Ovary (tissue), 9 donors: ENCODE data around the gene LRRC36. TPM values are rescaled to one million over a fixed set of nuclear protein-coding genes. Genes with fewer than 3 reads are reported as not detected.

Source experiments
- DNase-seq, 5 donors: peaks; one replicate each; pipeline ENCODE4 v3.0.0-alpha.2; 2019 to 2020
- H3K27ac ChIP-seq, 2 donors: fragments of 200-600 bp; one replicate each; pipeline versions ENCODE4 v1.5.1 to v1.8.0; 2019 to 2022
- H3K27me3 ChIP-seq: fragments of 200-600 bp; one replicate; pipeline ENCODE4 v1.8.0; 2022
- H3K36me3 ChIP-seq: fragments of 200-600 bp; sonication (generic); one replicate; pipeline ENCODE4 v1.5.1; 2019
- H3K4me1 ChIP-seq: one replicate; pipeline ENCODE4 v1.8.1; 2013; ENCODE audit warnings: mild to moderate bottlenecking, moderate library complexity; ENCODE audit not compliant: insufficient read depth
- H3K4me3 ChIP-seq: fragments of 200-600 bp; sonication (generic); one replicate; pipeline ENCODE4 v1.5.1; 2017
- H3K9me3 ChIP-seq, 2 donors: fragments of 200-600 bp in 1 of 2; sonication (generic) in 1 of 2; one replicate each; pipeline versions ENCODE4 v1.5.1 to v1.8.1; 2013 to 2019; ENCODE audit warnings: mild to moderate bottlenecking in 1 of 2, moderate library complexity in 1 of 2
- CTCF ChIP-seq, 3 donors: fragments of 450-650 bp in 2 of 3; fragments of 200-600 bp in 1 of 3; IDR thresholded peaks; one replicate each; pipeline versions ENCODE4 v1.5.1 to v1.8.0; 2016 to 2022; ENCODE audit warnings: antibody characterized with exemption in 3 of 3, mild to moderate bottlenecking in 1 of 3
- EP300 ChIP-seq: sonication (generic); formaldehyde crosslinking; IDR thresholded peaks from one replicate; pipeline ENCODE4 v1.6.1; 2017; ENCODE audit warnings: antibody characterized with exemption
- POLR2A ChIP-seq: fragments of 450-650 bp; IDR thresholded peaks from one replicate; pipeline ENCODE4 v1.6.1; 2017; ENCODE audit warnings: antibody characterized with exemption, mild to moderate bottlenecking, moderate library complexity
- WGBS, 3 donors: extraction: QIAGEN DNeasy Blood & Tissue Kit in 1 of 3; methylation state at CpG; one replicate each; pipeline versions ENCODE4 v1.1.5 to v1.1.7; 2013 to 2017; 5-methylcytosine and 5-hydroxymethylcytosine counted together
- intact Hi-C, 4 donors: fragments of 100-400 bp; cut with DNase I; formaldehyde crosslinking; loops; one replicate each; pipeline versions ENCODE4 v1.11.0 to v1.15.1; 2022 to 2023
- polyA plus RNA-seq, 2 donors: library from polyadenylated mRNA; stranded (reverse); fragments of 200-250 nt in 1 of 2; fragments of 350-450 nt in 1 of 2; fragmentation: Illumina TruSeq in 1 of 2; extraction: RNeasy Lipid Tissue Mini Kit (QIAGEN cat#74804) in 1 of 2; gene quantifications; one replicate each; pipeline ENCODE4 v1.2.3, GENCODE V29; 2013 to 2014
- total RNA-seq, 7 donors: library from RNA; depleted of rRNA in 2 of 7; stranded (reverse); fragments of >200 nt in 2 of 7; fragmentation: NEBNext Ultra II Directional in 3 of 7; extraction: Animal tissue kit (Norgen Biotek cat#: 25700) in 3 of 7; gene quantifications; one replicate each; pipeline versions ENCODE4 v1.1.0 to v1.2.4, GENCODE V29; 2016 to 2023
- donor health status: DM: no; HTN: no; CAD: no; lungs with moderate emphysema.
- donor health status: DM: no; HTN: no; CAD: no.
- donor health status: Bipolar disorder and iron deficiency.
- donor health status: DM: yes; HTN: yes; CAD: no.
- donor health status: DM: no; HTN: no; CAD: no.
- donor health status: DM: yes; HTN: yes; CAD: no.

LRRC36 gene
- total and polyA plus RNA-seq, 9 donors = 0.58 to 2.6 (median 0.96) TPM; not detected in 1

- no peaks in the 10 kb centered on the region for H3K36me3 ChIP-seq
- 67 to 74% (median 71%) methylated on average over 15 of the region's 15 CpGs for WGBS, 3 donors
- no peaks in the 10 kb centered on the region for H3K27me3 ChIP-seq
- no peak overlapping the region for H3K4me3 ChIP-seq
- no peak overlapping the region for H3K27ac ChIP-seq
- peaks cover 10% of the 10 kb centered on the region for H3K4me1 ChIP-seq
- intact Hi-C loops = loop anchor here in 2 of 4 donors (10.0 kb wide), 2 partner anchors 107 to 427 kb away; partner anchors contain the start of gene CES3 (in 1 of the 2)
- no peaks in the 10 kb centered on the region for H3K9me3 ChIP-seq
- TF ChIP-seq POLR2A (no peak), CTCF (IDR thresholded peaks at IDR 0.05) (no peak), EP300 (no peak)
- DNase-seq = peak in 3 of 5 donors; percentile 32 to 44 (median 43)
Measured at GRCh38 chr16:67391424-67392300, 65.0 kb downstream of the LRRC36 start.

GRCh38 chr16:67392301-67393059, 65.9 kb downstream of the LRRC36 start:
- Histone ChIP-seq H3K9me3 (no peaks in the 10 kb centered on the region), H3K27me3 (no peaks in the 10 kb centered on the region), H3K4me1 (peaks cover 10% of the 10 kb centered on the region), H3K36me3 (no peaks in the 10 kb centered on the region), H3K27ac (no peak overlapping the region), H3K4me3 (peak overlapping the region; percentile 32)
- intact Hi-C loops = loop anchor here in 2 of 4 donors (10.0 kb wide), 2 partner anchors 108 to 428 kb away; partner anchors contain the start of gene CES3 (in 1 of the 2)
- DNase-seq = peak in 2 of 5 donors; percentile 27 to 33
- TF ChIP-seq EP300 = no peak
- no peak for TF ChIP-seq CTCF (IDR thresholded peaks at IDR 0.05)
- no peak for TF ChIP-seq POLR2A
- 68 to 75% (median 73%) methylated on average over 18 of the region's 18 CpGs for WGBS, 3 donors

GRCh38 chr16:67393111-67393787, 66.6 kb downstream of the LRRC36 start, which contains the start of gene TPPP3:
TSS of gene TPPP3 (minus strand) at chr16:67393498. CDS start at chr16:67391111, 2,387 bp downstream.
- Histone ChIP-seq H3K4me3 (peak within 1 kb of the TSS; percentile 32), H3K4me1 (peaks cover 10% of the 10 kb centered on the region), H3K27me3 (no peaks in the 10 kb centered on the region), H3K36me3 (no peaks in the 10 kb centered on the region), H3K27ac (no peak within 1 kb of the TSS), H3K9me3 (no peaks in the 10 kb centered on the region)
- WGBS, 3 donors = 1 to 2% (median 1%) methylated on average over 27 to 56 of the region's 56 CpGs
- intact Hi-C loops = loop anchor here in 2 of 4 donors (10.0 kb wide), 2 partner anchors 108 to 428 kb away; partner anchors contain the start of gene CES3 (in 1 of the 2)
- peak; percentile 85 to 94 (median 93) for DNase-seq
- TF ChIP-seq EP300 (no peak), POLR2A (peak; percentile 33), CTCF (IDR thresholded peaks at IDR 0.05) (peak; percentile 58 to 79 (median 62))

GRCh38 chr16:67393788-67394154, 67.2 kb downstream of the LRRC36 start:
- no peaks in the 10 kb centered on the region for H3K9me3 ChIP-seq
- H3K27me3 ChIP-seq = no peaks in the 10 kb centered on the region
- peak overlapping the region; percentile 32 for H3K4me3 ChIP-seq
- WGBS, 3 donors = 5 to 8% (median 6%) methylated on average over 20 of the region's 20 CpGs
- H3K36me3 ChIP-seq = no peaks in the 10 kb centered on the region
- peak in 1 of 5 donors; percentile 56 for DNase-seq
- H3K27ac ChIP-seq = no peak overlapping the region
- intact Hi-C loops = loop anchor here in 2 of 4 donors (10.0 kb wide), 2 partner anchors 109 to 429 kb away; partner anchors contain the start of gene CES3 (in 1 of the 2)
- no peak for TF ChIP-seq POLR2A
- no peak for TF ChIP-seq EP300
- TF ChIP-seq CTCF (IDR thresholded peaks at IDR 0.05) = no peak
- H3K4me1 ChIP-seq = peaks cover 10% of the 10 kb centered on the region
